Stimulated activated naive CD8-positive, alpha-beta T cell treated with anti-CD3 and anti-CD28 coated beads, Interleukin-15, amount 100 ng/mL, for 72 hours (primary cell): ENCODE data around the gene WNT9B.

Experiments used
- ATAC-seq: fragments of 150-1000 bp; cut with Tn5 transposase; 2 replicates; pipeline ENCODE4 v1.10.0; 2021; ENCODE audit warnings: mild to moderate bottlenecking, moderate library complexity
- DNase-seq, 2 donors: peaks; one replicate each; pipeline ENCODE4 v3.0.0; 2021 to 2022
- H3K27ac Mint-ChIP-seq, 2 donors: one replicate each; pipeline ENCODE4 v1.8.0; 2022; ENCODE audit warnings: mild to moderate bottlenecking in 2 of 2, mixed read lengths in 2 of 2, moderate library complexity in 2 of 2
- H3K27me3 Mint-ChIP-seq: one replicate; pipeline ENCODE4 v1.8.0; 2022; ENCODE audit warnings: mixed read lengths
- H3K4me1 Mint-ChIP-seq: one replicate; pipeline ENCODE4 v1.8.0; 2022; ENCODE audit warnings: mild to moderate bottlenecking, mixed read lengths
- H3K4me3 Mint-ChIP-seq, 2 donors: one replicate each; pipeline ENCODE4 v1.8.0; 2022; ENCODE audit warnings: mild to moderate bottlenecking in 2 of 2, mixed read lengths in 2 of 2, moderate library complexity in 1 of 2
- H3K9me3 Mint-ChIP-seq, 2 donors: one replicate each; pipeline ENCODE4 v1.8.0; 2022; ENCODE audit warnings: mixed read lengths in 2 of 2

WNT9B gene

GRCh38 chr17:46863383-46864121 lies 12.2 kb downstream of the WNT9B start:
- no peaks in the 10 kb centered on the region for H3K9me3 Mint-ChIP-seq
- H3K4me3 Mint-ChIP-seq = no peak overlapping the region
- DNase-seq = no peak
- H3K4me1 Mint-ChIP-seq = peaks cover 7% of the 10 kb centered on the region
- no peak overlapping the region for H3K27ac Mint-ChIP-seq
- no peak for ATAC-seq
- peaks cover 52% of the 10 kb centered on the region for H3K27me3 Mint-ChIP-seq

GRCh38 chr17:46865100-46865499 lies 13.7 kb downstream of the WNT9B start:
- peaks cover 47% of the 10 kb centered on the region for H3K27me3 Mint-ChIP-seq

GRCh38 chr17:46866325-46866724 lies 14.9 kb downstream of the WNT9B start:
- H3K9me3 Mint-ChIP-seq = no peaks in the 10 kb centered on the region

More at GRCh38 chr17:46865100-46865499, 13.7 kb downstream of the WNT9B start:
- Mint-ChIP-seq H3K9me3 (no peaks in the 10 kb centered on the region), H3K27ac (no peak overlapping the region), H3K4me3 (no peak overlapping the region), H3K4me1 (peaks cover 7% of the 10 kb centered on the region)
- DNase-seq = no peak
- ATAC-seq = peak; percentile 40

GRCh38 chr17:46866747-46867146 lies 15.4 kb downstream of the WNT9B start:
- DNase-seq (no peak), ATAC-seq (no peak)
- H3K27me3 Mint-ChIP-seq = peaks cover 35% of the 10 kb centered on the region
- H3K9me3 Mint-ChIP-seq = no peaks in the 10 kb centered on the region
- peaks cover 7% of the 10 kb centered on the region for H3K4me1 Mint-ChIP-seq
- H3K4me3 Mint-ChIP-seq = no peak overlapping the region
- no peak overlapping the region for H3K27ac Mint-ChIP-seq

More at GRCh38 chr17:46866325-46866724, 14.9 kb downstream of the WNT9B start:
- Mint-ChIP-seq H3K27me3 (peaks cover 39% of the 10 kb centered on the region), H3K4me3 (no peak overlapping the region), H3K27ac (no peak overlapping the region), H3K4me1 (peaks cover 7% of the 10 kb centered on the region)
- DNase-seq (no peak), ATAC-seq (no peak)

GRCh38 chr17:46868689-46869187 lies 17.4 kb downstream of the WNT9B start:
- H3K4me3 Mint-ChIP-seq = no peak overlapping the region
- no peak overlapping the region for H3K27ac Mint-ChIP-seq
- DNase-seq = no peak
- peaks cover 26% of the 10 kb centered on the region for H3K27me3 Mint-ChIP-seq
- H3K9me3 Mint-ChIP-seq = no peaks in the 10 kb centered on the region
- peaks cover 7% of the 10 kb centered on the region for H3K4me1 Mint-ChIP-seq
- ATAC-seq = no peak

GRCh38 chr17:46869296-46869695 lies 17.9 kb downstream of the WNT9B start:
- DNase-seq (no peak), ATAC-seq (no peak)
- no peak overlapping the region for H3K4me3 Mint-ChIP-seq
- no peak overlapping the region for H3K27ac Mint-ChIP-seq
- peaks cover 20% of the 10 kb centered on the region for H3K27me3 Mint-ChIP-seq
- no peaks in the 10 kb centered on the region for H3K9me3 Mint-ChIP-seq
- H3K4me1 Mint-ChIP-seq = peaks cover 7% of the 10 kb centered on the region

- Mint-ChIP-seq H3K27ac (no peak overlapping the region), H3K4me1 (peaks cover 2% of the 10 kb centered on the region), H3K4me3 (no peak overlapping the region), H3K27me3 (peaks cover 11% of the 10 kb centered on the region), H3K9me3 (no peaks in the 10 kb centered on the region)
- ATAC-seq (no peak), DNase-seq (no peak)
These were observed 18.8 kb downstream of the WNT9B start for GRCh38 chr17:46869975-46870803.

- Mint-ChIP-seq H3K4me1 (peaks cover 7% of the 10 kb centered on the region), H3K9me3 (no peaks in the 10 kb centered on the region), H3K4me3 (no peak overlapping the region), H3K27me3 (no peaks in the 10 kb centered on the region), H3K27ac (no peak overlapping the region)
- ATAC-seq = no peak
- DNase-seq = no peak
These were observed 21.0 kb downstream of the WNT9B start for GRCh38 chr17:46872421-46872820.

GRCh38 chr17:46873941-46874645 lies 22.7 kb downstream of the WNT9B start:
- Mint-ChIP-seq H3K4me1 (peaks cover 14% of the 10 kb centered on the region), H3K4me3 (no peak overlapping the region), H3K27ac (no peak overlapping the region), H3K27me3 (no peaks in the 10 kb centered on the region), H3K9me3 (no peaks in the 10 kb centered on the region)
- ATAC-seq (no peak), DNase-seq (no peak)

GRCh38 chr17:46874906-46875305 lies 23.5 kb downstream of the WNT9B start:
- DNase-seq = no peak
- no peak overlapping the region for H3K4me3 Mint-ChIP-seq
- no peak for ATAC-seq
- no peaks in the 10 kb centered on the region for H3K9me3 Mint-ChIP-seq
- no peaks in the 10 kb centered on the region for H3K27me3 Mint-ChIP-seq
- peaks cover 14% of the 10 kb centered on the region for H3K4me1 Mint-ChIP-seq
- peak overlapping the region in 1 of 2 donors; percentile 59 for H3K27ac Mint-ChIP-seq

- Mint-ChIP-seq H3K27me3 (no peaks in the 10 kb centered on the region), H3K9me3 (no peaks in the 10 kb centered on the region), H3K4me1 (peaks cover 14% of the 10 kb centered on the region), H3K4me3 (no peak overlapping the region), H3K27ac (no peak overlapping the region)
- ATAC-seq = no peak
- no peak for DNase-seq
These were observed 24.5 kb downstream of the WNT9B start for GRCh38 chr17:46875849-46876352.

- DNase-seq = no peak
- no peaks in the 10 kb centered on the region for H3K9me3 Mint-ChIP-seq
- peaks cover 14% of the 10 kb centered on the region for H3K4me1 Mint-ChIP-seq
- no peak for ATAC-seq
- H3K4me3 Mint-ChIP-seq = no peak overlapping the region
- no peaks in the 10 kb centered on the region for H3K27me3 Mint-ChIP-seq
- H3K27ac Mint-ChIP-seq = no peak overlapping the region
These were observed 25.0 kb downstream of the WNT9B start for GRCh38 chr17:46876353-46876887.

- H3K27me3 Mint-ChIP-seq = no peaks in the 10 kb centered on the region
- H3K9me3 Mint-ChIP-seq = no peaks in the 10 kb centered on the region
- ATAC-seq (no peak), DNase-seq (no peak)
- peaks cover 14% of the 10 kb centered on the region for H3K4me1 Mint-ChIP-seq
- H3K4me3 Mint-ChIP-seq = no peak overlapping the region
- H3K27ac Mint-ChIP-seq = no peak overlapping the region
These were observed 25.5 kb downstream of the WNT9B start for GRCh38 chr17:46876926-46877325.

- Mint-ChIP-seq H3K9me3 (no peaks in the 10 kb centered on the region), H3K27me3 (no peaks in the 10 kb centered on the region), H3K4me1 (peaks cover 14% of the 10 kb centered on the region), H3K4me3 (no peak overlapping the region), H3K27ac (no peak overlapping the region)
- ATAC-seq (peak; percentile 15), DNase-seq (no peak)
These were observed 26.1 kb downstream of the WNT9B start for GRCh38 chr17:46877466-46877865.

GRCh38 chr17:46878055-46878454 lies 26.7 kb downstream of the WNT9B start:
- Mint-ChIP-seq H3K27ac (no peak overlapping the region), H3K4me1 (peaks cover 14% of the 10 kb centered on the region), H3K4me3 (no peak overlapping the region), H3K27me3 (no peaks in the 10 kb centered on the region), H3K9me3 (no peaks in the 10 kb centered on the region)
- ATAC-seq (no peak), DNase-seq (no peak)
